HG03025 (cell line): Measurements from ENCODE around the gene GRAP2.

Source experiments
- ATAC-seq: cut with Tn5 transposase; IDR thresholded peaks from one replicate; pipeline ENCODE4 v1.9.1; 2021; ENCODE audit warnings: mild to moderate bottlenecking, moderate library complexity; ENCODE audit not compliant: unreplicated experiment, low FRiP score

GRAP2 gene

DNA sequence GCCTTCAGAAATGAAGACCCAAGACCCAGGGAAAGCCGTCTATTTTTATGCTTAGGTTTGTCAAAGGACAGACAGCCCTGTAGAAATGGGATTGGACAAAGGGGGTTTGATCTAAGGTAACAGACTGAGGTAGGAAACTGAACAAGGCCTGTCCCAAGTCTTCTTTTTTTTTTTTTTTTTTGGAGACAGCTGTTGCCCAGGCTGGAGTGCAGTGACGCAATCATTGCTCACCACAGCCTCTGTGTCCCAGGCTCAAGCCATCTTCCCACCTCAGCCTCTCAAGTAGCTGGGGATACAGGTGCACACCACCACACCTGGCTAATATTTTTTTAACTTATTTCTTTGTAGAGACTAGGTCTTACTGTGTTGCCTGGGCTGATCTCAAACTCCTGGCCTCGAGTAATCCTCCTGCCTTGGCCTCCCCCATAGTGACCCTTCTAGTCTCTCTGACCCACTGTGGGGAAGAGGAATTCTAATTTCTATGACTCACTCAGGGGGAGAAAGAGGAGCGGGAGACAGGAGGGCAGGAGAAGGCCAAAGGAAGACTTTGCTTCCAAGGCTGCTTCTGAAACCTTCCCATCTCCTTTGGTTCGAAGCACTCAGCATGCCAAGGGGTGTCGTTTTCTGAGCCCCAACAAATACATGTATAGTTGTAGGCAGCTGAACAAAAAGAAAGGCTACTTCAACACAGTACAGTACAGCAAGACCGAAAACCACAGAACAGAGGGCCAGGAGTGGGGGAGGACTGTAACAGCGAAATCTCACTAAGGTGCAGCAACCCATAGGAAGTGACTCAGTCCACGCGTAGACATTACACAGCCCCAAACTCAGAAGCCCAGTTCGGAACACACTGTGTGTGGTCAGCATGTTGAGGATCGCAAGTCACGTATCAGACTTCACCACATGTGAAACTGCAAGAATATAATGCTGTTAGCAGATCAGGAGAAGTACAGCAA, 60.2 kb downstream of the GRAP2 start:
- ATAC-seq: no peak

DNA sequence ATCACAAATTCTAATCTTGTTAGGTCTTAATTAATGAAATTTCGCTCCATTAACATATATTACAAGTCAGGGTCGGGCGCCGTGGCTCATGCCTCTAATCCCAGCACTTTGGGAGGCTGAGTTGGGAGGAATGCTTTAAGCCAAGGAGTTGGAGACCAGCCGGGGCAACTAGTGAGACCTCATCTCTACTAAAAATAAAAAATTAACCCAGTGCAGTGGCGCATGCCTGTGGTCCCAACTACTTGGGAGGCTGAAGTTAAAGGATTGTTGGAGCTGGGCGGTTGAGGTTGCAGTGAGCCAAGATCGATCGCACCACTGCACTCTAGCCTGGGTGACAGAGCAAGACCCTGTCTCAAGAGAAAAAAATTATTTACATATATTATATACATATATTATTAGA, 61.2 kb downstream of the GRAP2 start:
- ATAC-seq: no peak

DNA sequence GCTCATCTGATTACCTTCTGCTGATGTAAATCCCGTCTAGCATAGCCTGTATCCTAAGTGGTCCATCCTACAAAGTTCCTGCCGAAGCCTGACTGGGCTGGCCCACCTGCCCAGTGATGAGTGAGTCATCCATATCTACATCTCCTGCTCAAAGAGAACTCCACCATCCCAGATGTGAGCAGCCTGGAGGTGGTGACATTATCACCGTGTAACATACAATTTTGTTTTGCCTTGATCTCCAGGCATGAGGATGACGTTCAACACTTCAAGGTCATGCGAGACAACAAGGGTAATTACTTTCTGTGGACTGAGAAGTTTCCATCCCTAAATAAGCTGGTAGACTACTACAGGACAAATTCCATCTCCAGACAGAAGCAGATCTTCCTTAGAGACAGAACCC, 64.9 kb downstream of the GRAP2 start:
- no peak for ATAC-seq

DNA sequence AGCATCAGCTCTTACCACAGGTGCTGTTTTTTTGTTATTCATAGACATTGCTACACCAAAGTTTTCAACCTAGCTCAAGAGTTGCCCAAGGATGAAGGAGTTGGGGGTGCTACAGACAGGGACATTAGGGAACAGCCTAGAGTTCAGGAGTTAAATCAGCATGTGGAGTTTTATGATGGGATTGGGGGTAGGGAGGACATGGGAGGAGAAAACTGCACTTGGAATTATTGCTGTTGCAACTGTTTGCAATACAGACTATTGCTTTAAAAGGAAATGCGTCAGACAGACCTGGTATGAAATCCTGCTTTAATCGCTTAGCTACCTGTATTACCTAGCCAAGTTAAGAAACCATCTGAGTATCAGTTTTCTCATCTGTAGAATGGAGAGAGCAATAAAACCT, 65.6 kb downstream of the GRAP2 start:
- ATAC-seq: no peak

DNA sequence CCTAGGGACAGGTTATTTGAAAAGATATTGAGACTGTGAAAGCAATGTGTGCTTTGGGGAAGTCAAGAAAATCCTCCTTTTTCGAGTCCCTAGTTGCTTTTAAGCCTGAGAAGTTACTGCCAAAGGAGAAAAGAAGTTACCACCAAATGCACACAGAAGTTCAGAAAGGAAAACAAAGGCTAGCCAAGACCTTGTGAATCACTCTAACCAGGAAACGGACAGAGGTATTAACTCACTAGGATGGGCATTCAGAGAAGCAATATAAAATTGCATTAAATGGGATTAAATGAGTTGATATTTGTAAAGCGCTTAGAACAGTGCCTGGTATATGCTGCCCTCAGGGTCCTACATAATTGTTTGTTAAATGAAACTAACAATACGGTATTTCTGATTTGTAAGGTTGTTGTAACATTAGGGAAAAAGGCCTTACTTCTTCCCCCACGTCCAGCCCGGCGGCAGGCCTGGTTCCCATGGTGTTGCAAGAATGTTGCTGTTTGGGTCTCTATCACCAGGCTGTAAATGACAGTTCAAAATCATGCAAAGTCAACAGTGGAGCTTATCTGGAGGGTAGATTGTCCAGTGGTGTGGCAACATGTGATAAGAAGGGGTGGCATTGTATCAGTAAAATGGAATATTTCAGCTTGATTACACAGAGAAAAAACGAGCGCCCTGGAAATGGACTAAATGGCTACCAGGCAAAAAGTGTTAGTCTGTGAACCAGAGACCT, 66.4 kb downstream of the GRAP2 start:
- no peak for ATAC-seq

DNA sequence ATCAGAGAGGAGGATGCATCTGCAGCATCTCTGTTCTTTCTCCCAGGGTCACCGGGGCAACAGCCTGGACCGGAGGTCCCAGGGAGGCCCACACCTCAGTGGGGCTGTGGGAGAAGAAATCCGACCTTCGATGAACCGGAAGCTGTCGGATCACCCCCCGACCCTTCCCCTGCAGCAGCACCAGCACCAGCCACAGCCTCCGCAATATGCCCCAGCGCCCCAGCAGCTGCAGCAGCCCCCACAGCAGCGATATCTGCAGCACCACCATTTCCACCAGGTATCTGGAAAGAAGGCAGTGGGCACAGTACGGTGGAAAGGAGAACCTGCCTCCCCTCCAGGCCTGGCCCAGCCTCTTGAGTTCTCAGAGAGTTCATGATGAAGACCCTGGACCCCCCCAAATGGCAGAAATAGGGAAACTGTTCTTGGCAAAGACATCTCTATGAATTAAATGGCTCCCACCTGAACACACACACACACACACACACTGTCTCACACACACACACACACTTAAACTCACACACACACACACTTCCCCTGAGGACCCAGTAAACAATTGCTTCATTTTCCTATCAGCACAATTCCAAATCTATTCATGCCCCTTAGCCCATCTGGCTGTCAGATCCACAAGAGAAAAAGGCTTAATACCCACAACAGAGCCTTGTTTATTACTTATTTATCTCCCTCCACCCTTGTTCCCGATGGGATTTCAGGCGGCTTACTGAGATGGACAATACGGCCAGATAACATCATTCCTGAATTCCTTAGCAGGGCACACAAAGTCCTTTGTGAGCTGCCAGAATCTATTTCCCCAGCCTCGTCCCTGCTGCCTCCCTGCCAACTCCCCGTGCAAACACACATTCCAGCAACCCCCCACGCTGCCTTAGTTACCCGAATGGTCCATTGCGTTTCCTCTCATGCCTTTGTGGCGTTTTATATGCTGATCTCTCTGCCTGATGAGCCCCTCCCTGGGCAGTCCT, 67.4 kb downstream of the GRAP2 start:
- no peak for ATAC-seq

DNA sequence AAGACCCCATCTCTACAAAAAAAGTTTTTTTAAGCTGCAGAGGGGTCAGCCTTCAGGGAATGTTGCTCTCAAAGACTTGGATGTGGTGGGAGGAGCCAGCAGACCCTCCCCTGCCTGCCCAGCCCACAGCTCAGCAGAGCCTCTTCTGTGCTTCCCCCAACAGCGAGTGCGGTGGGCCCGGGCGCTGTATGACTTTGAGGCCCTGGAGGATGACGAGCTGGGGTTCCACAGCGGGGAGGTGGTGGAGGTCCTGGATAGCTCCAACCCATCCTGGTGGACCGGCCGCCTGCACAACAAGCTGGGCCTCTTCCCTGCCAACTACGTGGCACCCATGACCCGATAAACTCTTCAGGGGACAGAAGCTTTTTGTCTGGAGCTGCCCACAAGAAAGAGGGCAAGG, 69.9 kb downstream of the GRAP2 start:
- no peak for ATAC-seq

DNA sequence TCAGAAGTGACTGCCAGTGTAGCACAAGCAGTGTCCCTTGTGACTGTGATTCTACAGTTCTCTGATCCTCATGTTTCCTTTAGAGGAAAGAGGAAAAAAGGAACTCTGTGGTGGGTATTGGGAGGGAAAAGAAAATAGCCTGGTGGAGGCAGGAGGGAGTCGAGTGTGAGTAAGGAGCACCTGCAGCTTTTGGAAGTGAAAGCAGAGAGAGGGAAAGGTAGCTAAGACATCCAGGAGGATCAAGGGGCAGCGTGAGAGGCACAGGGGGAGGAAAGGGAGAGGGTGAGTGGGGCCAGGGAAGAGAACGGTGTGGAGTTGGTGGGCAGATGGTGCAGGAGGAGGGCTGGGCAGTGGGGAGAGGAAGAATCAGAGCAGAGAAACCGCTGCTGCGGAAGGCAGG, 71.8 kb downstream of the GRAP2 start:
- no peak for ATAC-seq

DNA sequence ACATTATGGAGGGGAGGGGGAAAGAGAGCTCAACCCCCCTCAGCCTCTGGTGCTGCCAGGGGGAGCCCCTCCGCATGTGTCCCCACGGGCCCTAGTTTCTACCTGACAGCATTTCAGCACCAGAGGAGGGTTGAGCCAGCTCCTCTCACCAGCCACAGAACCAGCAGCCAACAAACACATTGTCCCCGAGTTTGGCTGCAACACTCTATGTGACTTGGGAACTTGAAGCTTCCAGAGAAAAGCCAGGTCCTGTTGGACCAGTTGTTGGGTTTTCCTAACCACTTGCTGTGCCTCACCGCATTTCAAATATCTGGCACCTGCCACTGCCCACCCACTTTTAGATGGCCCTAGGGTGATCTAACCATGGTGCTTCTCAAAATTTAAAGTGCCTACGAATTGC, 72.8 kb downstream of the GRAP2 start:
- no peak for ATAC-seq

DNA sequence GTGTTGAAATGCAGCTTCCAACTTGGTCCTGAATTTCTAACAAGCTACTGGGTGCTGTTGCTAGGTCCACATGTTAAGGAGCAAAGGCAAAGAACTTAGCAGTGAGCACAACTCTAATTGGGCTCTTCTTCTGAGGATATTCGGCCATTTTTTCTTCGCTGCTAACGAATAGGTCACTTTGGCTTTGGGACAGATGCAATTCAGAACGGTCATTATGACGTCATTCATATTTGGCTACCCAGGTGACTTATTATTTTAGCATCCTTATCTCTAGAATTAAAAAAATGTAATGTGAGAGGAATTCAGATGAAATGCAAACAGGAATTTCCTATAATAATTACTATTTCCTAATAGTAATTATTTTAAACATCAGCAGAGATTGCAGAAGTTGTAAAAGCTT, 73.2 kb downstream of the GRAP2 start:
- ATAC-seq: no peak

DNA sequence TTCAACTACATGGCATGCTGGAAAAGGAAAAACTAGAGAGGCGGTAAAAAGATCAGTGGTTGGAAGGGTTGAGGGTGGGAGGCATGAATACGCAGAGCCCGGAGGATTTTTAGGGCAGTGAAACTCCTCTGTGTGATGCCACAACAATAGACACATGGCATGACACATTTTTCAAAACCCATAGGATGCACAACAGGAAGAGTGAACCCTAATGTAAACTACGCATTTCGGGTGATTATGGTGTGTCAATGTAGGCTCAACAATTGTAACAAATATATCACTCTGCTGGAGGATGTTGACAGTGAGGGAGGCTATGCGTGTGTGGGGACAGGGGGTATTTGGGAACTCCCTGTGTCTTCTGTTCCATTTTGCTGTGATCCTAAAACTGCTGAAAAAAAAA, 78.2 kb downstream of the GRAP2 start:
- no peak for ATAC-seq

DNA sequence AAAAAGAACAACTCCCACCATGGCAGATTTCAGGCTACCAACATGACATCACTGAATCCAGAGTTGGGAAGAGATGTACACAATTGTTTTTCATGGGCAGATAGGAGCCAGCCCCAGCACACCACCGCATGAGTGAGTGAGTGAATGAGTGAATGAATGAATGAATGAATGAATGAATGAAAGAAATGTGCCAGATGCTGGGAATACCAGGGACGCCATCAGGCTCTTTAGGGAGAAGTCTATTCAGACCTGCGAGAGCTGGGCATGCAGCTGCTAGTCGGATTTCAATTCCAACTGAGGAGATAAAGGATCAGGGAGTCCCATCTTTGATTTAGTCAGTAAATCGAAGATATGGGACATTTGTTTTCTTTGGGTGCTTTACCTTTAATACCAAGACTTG, 78.6 kb downstream of the GRAP2 start:
- no peak for ATAC-seq

DNA sequence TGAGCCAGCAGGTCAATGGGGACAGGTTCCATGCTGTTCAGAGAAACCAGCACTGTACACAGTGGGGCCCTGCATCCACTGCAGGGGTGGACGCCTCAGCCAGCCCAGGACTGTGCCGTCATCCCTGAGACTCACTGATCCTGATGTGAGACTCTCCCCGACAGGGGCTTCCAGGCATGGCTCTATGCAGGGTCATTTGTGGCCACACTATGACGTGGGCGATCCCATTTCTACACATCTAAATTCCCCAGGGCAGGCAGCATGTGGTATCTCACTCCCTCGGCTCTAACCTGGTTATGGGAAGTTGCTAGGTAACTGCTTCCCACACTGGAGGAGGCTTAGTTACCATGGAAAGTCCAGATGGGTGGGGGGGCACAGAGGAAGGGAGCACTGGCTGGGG, 79.7 kb downstream of the GRAP2 start:
- no peak for ATAC-seq

DNA sequence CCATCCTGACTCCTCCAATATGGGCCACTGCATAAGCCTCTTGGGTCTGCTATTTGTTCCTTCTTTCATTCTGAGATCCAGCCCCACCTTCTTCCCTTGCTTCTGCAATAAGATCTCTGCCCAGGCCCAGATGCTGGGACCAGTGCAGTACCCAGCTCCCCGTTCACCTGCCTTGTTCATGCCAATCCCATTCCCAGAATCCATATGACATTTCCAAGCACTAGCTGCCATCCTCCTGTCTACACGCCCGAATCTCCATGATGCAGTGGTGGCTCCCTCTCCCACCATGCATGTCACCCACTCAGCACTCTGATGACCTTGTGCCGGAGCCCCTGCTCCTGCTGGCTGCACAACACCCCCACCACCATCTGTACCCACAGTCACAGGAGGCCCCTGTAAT, 82.5 kb downstream of the GRAP2 start:
- no peak for ATAC-seq

DNA sequence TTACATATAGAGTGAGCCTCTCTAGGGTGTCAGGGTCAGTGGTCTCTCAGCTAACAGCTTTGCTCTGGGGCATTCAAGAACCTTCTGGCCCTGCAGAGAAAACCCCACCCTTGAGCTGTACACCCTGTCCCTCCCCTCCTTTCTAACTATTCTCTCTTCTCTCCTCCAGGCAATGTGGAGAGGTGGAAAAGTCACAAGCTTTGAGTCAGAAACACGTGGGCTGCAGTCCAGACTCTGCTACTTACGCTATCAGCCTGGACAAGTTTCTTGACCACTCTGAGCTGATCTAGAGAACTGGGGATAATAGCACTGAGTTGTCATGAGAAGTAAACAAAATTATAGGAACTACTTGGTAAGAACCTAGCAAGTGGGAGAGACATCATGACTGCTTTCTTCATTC, 83.1 kb downstream of the GRAP2 start:
- no peak for ATAC-seq

DNA sequence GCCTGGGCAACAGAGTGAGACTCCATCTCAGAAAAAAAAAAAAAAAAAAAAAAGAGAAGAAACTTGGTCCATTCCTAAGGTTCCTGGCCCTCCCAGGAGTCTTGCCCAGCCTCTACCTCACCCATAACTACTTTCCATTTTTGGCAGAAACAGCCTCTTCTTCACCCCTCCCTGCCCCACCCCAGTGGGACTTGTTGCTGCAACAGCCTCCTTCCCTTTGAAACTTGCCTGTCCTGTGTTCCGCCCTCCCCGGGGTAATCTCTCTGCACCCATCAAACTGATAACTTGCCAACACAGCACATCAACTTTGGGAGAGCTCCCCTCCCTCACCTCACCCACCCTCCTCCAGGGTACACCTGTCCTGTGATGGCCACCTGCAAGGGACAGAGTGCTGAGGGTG, 83.9 kb downstream of the GRAP2 start:
- no peak for ATAC-seq

DNA sequence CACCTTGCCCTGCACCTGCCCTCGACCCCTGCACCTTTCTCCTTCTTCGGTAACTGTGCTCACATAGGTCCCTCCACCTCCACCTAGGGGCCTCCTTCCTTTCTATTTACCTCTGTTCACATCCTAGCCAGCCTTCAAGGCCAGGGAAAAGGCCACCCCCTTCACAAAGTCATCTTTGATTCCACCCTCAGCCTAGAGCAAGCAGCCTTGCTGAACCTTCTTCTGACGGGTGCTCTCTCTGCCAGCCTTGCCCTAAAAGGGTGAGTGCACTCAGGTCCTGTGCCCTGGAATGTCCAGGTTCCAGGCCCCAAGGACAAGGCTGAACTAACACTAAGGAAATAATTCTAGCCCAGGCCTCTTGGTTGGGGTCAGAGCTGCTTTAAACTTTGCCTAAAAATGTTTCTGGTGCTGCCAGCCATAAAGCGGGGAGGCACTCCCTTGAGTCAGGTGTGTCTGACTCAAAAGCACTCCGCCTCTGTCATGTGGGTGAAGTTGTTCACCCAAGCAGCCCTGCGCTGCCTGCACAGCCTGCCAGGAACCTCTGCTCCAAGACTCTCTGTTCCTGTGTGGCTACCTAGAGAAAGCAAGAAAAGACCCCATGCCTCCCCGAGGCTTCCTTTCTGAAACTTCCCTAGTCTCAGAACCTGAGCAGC, 84.6 kb downstream of the GRAP2 start:
- ATAC-seq: no peak

DNA sequence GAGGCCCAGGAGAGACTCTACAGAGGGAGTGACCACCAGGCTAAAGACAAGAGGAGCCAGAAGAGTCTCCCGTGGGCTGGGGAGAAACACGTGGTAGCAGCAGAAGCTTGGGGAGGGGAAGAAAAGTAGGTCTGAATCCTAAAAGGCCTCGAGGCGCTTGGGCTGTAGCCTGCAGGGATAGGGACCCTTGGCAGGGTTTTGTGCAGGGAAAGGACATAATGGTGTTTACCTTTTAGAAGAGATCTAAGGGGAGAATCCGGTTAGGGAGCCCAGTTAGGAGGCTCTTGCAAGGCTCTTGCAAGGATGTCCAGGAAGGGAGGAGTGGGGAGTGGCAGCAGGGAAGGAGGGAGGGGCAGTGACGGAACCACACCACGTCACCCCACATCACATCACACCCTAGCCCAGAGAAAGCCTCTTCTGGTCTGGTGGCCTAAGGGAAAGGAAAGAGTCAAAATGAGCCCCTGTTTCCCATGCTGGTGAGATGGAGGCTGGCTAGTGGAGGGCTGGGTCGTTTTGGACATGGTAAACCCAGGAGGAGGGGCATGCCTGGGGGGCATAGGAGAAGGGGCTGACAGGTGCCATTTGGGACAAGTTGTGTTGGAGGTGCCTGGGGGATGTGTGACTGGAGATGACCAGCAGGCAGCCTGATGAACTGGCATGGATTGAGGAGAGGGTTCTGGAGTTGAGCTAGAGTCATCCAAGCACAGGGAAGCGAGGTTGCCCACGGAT, 87.7 kb downstream of the GRAP2 start:
- no peak for ATAC-seq

DNA sequence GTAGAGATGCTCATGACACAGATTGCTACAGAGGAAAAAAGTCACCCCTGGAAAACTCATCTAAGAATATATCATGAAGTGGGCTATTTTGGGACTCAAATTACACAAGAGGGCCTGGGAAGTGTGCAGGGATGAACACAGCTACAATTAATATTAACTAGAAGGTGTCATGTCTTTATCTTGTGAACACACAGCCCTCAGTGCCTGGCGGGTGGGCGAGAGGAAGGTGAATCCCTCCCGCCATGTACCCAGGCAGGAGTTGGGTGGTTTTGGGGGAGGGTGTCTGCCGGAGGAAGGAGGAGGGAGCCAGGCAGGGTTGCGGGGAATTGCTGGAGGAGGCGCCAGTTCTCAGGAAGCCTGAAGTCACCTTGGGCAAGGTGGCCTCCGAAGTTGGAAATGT, 88.7 kb downstream of the GRAP2 start:
- no peak for ATAC-seq

DNA sequence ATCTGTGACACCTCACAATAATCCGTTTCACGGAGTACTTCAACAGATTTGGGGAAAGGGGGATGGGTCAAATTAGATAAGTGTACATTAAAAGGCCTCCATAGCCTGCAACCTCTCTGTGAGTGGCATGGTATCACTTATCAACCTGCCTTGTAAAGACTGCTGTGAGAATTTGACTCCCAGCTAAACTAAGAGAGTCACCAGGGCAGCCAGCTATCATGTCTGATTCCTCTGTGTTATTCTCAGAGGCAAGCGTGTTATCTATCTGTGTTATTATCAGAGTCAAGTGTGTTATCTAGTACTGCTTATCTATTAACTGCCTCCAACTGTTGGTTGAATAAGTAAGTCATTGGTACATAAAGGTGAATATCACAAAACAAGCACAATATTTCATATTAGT, 89.8 kb downstream of the GRAP2 start:
- ATAC-seq: no peak
